Activated CD4-positive, alpha-beta memory T cell treated with anti-CD3 and anti-CD28 coated beads for 36 hours (primary cell): ENCODE data around the gene UGT2A1. TPM values are rescaled to one million over a fixed set of nuclear protein-coding genes. Genes with fewer than 3 reads are reported as not detected.
A peak's percentile ranks its signal among the peaks of the same experiment; 100 is the strongest.
"Not testable (repeated sequence)": the region's sequence is repeated elsewhere in the genome, so short reads cannot be mapped to it uniquely, and the experiment has no call there.

Experiments used
- CTCF ChIA-PET: fragments of 350-600 bp; sonication (Branson Sonifier 250); formaldehyde crosslinking; loops from one replicate; lab custom pipeline; 2021; ENCODE audit warnings: antibody characterized with exemption, inconsistent platforms; lab: Charles Lee
- POLR2A ChIA-PET: fragments of 350-600 bp; sonication (Branson Sonifier 250); formaldehyde crosslinking; loops from one replicate; lab custom pipeline; 2021; ENCODE audit warnings: antibody characterized with exemption; lab: Charles Lee
- DNase-seq: peaks from one replicate; pipeline ENCODE4 v3.0.0-alpha.2; 2020
- H3K27ac Mint-ChIP-seq: one replicate; pipeline ENCODE4 v1.8.0; 2021; ENCODE audit warnings: mixed read lengths
- H3K27me3 Mint-ChIP-seq: one replicate; pipeline ENCODE4 v1.8.0; 2021; ENCODE audit warnings: mixed read lengths
- H3K36me3 Mint-ChIP-seq: one replicate; pipeline ENCODE4 v1.8.0; 2021; ENCODE audit warnings: mixed read lengths
- H3K4me1 Mint-ChIP-seq: one replicate; pipeline ENCODE4 v1.8.0; 2021; ENCODE audit warnings: low read depth, mixed read lengths
- H3K4me3 Mint-ChIP-seq: one replicate; pipeline ENCODE4 v1.8.0; 2021; ENCODE audit warnings: mild to moderate bottlenecking, mixed read lengths
- H3K9me3 Mint-ChIP-seq: one replicate; pipeline ENCODE4 v1.8.0; 2021; ENCODE audit warnings: mixed read lengths
- intact Hi-C: fragments of 100-400 bp; cut with micrococcal nuclease; formaldehyde crosslinking; loops from one replicate; pipeline ENCODE4 v1.15.1; 2023
- total RNA-seq, 2 experiments: library from RNA; stranded (reverse); gene quantifications; one replicate each; pipeline ENCODE4 v1.2.3, GENCODE V29; 2021

UGT2A1 gene
- not detected for total RNA-seq

DNA sequence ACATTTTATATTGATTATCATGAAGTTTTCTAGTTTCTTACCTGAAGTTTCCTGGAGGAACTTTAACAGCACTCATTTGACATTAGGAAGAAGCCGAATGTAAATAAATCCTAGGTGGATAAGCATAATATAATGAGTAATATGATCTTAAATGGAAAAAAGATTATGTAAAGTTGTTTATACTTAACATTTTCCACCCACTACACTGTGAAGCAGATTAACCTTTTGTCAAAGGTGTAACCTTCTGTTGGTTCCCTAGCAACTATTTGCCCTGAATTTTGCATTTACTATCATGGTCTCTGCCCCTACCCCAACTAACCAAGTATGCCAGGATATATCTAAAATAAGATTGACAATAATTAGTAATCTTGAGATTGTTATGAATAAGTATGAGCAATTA is at the start of gene UGT2A1:
Gene UGT2A1, minus strand, starts transcription at position 101 of the 400 bp plus-strand sequence. CDS start 5,603 bp downstream, outside the sequence.
- Mint-ChIP-seq H3K9me3 (no peaks in the 10 kb centered on the region), H3K27me3 (no peaks in the 10 kb centered on the region), H3K27ac (no peak within 1 kb of the TSS), H3K36me3 (no peaks in the 10 kb centered on the region), H3K4me3 (no peak within 1 kb of the TSS), H3K4me1 (no peaks in the 10 kb centered on the region)
- no peak for DNase-seq
- intact Hi-C loops = no loop called here
- ChIA-PET CTCF (no interaction called here), POLR2A (no interaction called here)

DNA sequence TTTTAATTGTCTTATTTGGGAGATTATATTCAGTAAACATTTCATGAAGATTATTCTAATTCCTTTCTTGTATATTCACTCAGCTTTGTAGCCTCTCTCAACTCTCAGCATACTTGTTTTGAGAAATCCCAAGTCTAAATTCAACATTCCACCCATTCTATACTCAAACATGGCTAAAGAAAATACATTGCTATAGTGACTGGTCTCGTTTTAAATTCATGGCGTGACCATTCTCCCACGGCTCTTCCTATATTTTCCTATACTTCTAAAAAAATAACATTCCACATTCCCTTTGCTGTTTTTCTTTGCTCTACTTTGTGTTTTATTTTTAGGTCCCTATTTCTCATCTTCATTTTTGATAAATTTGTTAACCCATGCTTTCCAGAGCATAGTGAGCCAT is 49.2 kb upstream of the UGT2A1 start:
- DNase-seq = no peak
- intact Hi-C loops = no loop called here
- H3K27me3 Mint-ChIP-seq = no peaks in the 10 kb centered on the region
- CTCF ChIA-PET = no interaction called here
- no peaks in the 10 kb centered on the region for H3K36me3 Mint-ChIP-seq
- peaks cover 9% of the 10 kb centered on the region for H3K9me3 Mint-ChIP-seq
- H3K4me3 Mint-ChIP-seq = no peak overlapping the region
- H3K27ac Mint-ChIP-seq = no peak overlapping the region
- POLR2A ChIA-PET = no interaction called here
- H3K4me1 Mint-ChIP-seq = no peaks in the 10 kb centered on the region

DNA sequence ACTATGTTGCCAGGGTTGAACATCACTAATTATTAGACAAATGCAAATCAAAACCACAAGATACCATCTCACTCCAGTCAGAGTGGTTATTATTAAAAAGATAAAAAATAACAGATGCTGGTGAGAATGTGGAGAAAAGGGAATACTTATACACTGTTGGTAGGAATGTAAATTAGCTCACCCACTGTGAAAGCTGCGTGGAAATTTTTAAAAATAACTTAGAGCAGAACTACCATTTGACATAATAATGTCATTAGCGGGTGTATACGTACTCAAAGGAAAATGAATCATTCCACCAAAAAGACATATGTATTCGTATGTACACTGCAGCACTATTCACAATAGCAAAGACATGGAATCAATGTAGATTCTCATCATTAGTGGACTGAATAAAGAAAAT is 48.6 kb upstream of the UGT2A1 start:
- no peak overlapping the region for H3K27ac Mint-ChIP-seq
- no peak for DNase-seq
- CTCF ChIA-PET = no interaction called here
- POLR2A ChIA-PET = no interaction called here
- no peaks in the 10 kb centered on the region for H3K36me3 Mint-ChIP-seq
- H3K27me3 Mint-ChIP-seq = no peaks in the 10 kb centered on the region
- intact Hi-C loops = no loop called here
- H3K9me3 Mint-ChIP-seq = peaks cover 9% of the 10 kb centered on the region
- H3K4me1 Mint-ChIP-seq = no peaks in the 10 kb centered on the region
- no peak overlapping the region for H3K4me3 Mint-ChIP-seq

DNA sequence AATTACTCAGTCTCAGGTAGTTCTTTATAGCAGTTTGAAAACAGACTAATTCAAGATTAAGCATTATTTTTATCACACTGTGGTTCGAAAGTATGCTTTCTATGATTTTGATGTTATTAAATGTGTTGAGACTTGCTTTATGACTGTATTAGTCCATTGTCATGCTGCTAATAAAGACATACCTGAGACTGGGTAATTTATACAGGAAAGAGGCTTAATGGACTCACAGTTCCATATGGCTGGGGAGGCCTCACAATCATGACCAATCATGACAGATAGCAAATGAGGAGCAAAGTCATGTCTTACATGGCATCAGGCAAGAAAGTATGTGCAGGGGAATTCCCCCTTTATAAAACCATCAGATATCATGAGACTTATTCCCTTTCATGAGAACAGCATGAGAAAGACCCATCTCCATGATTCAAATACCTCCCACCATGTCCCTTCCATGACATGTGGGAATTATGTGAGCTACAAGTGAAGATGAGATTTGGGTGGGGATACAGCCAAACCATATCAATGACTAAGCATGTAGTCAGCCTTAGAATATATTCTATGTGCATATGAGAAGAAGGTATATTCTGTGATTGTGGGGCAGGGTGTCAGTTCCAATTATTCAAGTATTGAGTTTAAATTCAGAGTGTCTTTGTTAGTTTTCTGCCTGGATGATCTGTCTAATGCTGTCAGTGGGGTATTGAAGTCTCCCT is 44.6 kb upstream of the UGT2A1 start:
- no peaks in the 10 kb centered on the region for H3K27me3 Mint-ChIP-seq
- peaks cover 12% of the 10 kb centered on the region for H3K9me3 Mint-ChIP-seq
- no peak overlapping the region for H3K4me3 Mint-ChIP-seq
- no peaks in the 10 kb centered on the region for H3K4me1 Mint-ChIP-seq
- no peaks in the 10 kb centered on the region for H3K36me3 Mint-ChIP-seq
- no peak overlapping the region for H3K27ac Mint-ChIP-seq
- DNase-seq = no peak
- intact Hi-C loops = no loop called here
- POLR2A ChIA-PET = no interaction called here
- CTCF ChIA-PET = no interaction called here

DNA sequence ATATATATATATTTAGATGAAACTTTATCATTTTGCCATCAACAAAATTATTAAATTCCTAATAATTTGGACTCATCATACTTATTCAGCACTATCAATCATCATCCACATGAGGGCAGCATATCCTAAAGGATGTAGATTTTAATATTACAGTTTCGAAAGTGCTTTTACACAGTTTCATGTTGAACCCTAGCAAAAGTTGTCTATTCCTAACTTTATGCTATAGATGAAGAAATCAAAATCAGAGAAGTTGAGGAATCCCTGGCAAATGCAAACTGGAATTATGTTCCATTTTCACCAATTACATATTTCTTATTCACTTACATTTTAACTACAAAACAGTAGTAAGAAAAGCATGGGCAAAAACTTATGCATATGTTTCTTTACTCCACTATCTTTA is 36.6 kb upstream of the UGT2A1 start:
- no peak for DNase-seq
- Mint-ChIP-seq H3K4me3 (no peak overlapping the region), H3K27ac (no peak overlapping the region), H3K36me3 (no peaks in the 10 kb centered on the region), H3K4me1 (peaks cover 2% of the 10 kb centered on the region), H3K9me3 (peaks cover under 1% of the 10 kb centered on the region), H3K27me3 (no peaks in the 10 kb centered on the region)
- intact Hi-C loops = loop anchor here (1.0 to 2.0 kb wide), 5 partner anchors 134 to 869 kb away; no protein-coding TSS in a partner anchor
- POLR2A ChIA-PET = no interaction called here
- CTCF ChIA-PET = interaction anchor here (0.7 to 2.1 kb wide), 5 partner anchors 23 to 869 kb away, joined by 3 to 11 read pairs (median 5); no protein-coding TSS in a partner anchor

DNA sequence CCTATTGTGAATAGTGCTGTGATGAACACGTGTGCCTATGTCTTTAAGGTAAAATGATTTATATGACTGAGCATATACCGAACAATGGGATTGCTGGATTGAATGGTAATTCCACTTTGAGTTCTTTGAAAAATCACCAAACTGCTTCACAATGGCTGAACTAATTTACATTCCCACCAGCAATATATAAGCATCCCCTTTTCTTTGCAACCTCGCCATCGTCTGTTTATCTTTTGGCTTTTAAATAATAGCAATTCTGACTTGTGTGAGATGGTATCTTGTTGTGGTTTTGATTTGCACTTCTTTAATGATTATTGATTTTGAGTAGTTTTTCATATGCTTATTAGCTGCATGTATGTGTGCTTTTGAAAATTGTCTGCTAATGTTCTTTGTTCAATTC is 31.8 kb upstream of the UGT2A1 start:
- Mint-ChIP-seq H3K9me3 (no peaks in the 10 kb centered on the region), H3K27me3 (no peaks in the 10 kb centered on the region), H3K36me3 (no peaks in the 10 kb centered on the region), H3K4me3 (no peak overlapping the region), H3K4me1 (peaks cover 2% of the 10 kb centered on the region), H3K27ac (no peak overlapping the region)
- ChIA-PET POLR2A (no interaction called here), CTCF (interaction anchor here (1.2 kb wide), 1 partner anchor 139 kb away, joined by 3 read pairs; no protein-coding TSS in a partner anchor)
- DNase-seq = no peak
- intact Hi-C loops = no loop called here

DNA sequence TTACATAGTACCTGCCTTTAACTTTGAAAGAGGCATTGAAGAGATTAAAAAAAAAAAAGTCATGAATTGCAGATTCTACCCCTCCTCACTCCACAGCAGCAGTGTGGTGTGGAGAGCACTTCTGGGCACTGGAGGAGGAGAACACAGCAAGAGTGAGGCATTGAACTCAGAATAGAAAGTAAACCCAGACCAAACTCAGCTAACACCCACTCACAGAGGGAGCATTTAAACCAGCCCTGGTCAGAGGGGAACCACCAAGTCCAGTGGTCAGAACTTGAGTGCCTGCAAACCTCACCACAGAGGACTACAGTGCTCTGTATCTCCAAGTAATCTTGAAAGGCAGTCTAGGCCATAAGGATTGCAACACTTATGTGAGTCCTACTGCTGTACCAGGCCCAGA is 15.6 kb upstream of the UGT2A1 start:
- Mint-ChIP-seq H3K4me1 (peaks cover 2% of the 10 kb centered on the region), H3K27me3 (no peaks in the 10 kb centered on the region), H3K4me3 (no peak overlapping the region), H3K27ac (no peak overlapping the region), H3K36me3 (no peaks in the 10 kb centered on the region), H3K9me3 (no peaks in the 10 kb centered on the region)
- intact Hi-C loops = no loop called here
- no peak for DNase-seq
- ChIA-PET CTCF (no interaction called here), POLR2A (interaction anchor here (0.6 kb wide), 1 partner anchor 387 kb away, joined by 3 read pairs; no protein-coding TSS in a partner anchor)

DNA sequence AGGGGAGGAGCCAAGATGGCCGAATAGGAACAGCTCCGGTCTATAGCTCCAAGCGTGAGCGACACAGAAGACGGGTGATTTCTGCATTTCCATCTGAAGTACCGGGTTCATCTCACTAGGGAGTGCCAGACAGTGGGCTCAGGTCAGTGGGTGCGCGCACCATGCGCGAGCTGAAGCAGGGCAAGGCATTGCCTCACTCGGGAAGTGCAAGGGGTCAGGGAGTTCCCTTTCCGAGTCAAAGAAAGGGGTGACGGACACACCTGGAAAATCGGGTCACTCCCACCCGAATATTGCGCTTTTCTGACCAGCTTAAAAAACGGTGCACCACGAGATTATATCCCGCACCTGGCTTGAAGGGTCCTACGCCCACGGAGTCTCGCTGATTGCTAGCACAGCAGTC is 11.0 kb upstream of the UGT2A1 start:
- H3K27ac Mint-ChIP-seq, H3K4me1 Mint-ChIP-seq, POLR2A ChIA-PET, CTCF ChIA-PET, H3K36me3 Mint-ChIP-seq, H3K27me3 Mint-ChIP-seq, H3K4me3 Mint-ChIP-seq, intact Hi-C loops, DNase-seq: not testable (repeated sequence)
- H3K9me3 Mint-ChIP-seq = peaks cover 16% of the 10 kb centered on the region

DNA sequence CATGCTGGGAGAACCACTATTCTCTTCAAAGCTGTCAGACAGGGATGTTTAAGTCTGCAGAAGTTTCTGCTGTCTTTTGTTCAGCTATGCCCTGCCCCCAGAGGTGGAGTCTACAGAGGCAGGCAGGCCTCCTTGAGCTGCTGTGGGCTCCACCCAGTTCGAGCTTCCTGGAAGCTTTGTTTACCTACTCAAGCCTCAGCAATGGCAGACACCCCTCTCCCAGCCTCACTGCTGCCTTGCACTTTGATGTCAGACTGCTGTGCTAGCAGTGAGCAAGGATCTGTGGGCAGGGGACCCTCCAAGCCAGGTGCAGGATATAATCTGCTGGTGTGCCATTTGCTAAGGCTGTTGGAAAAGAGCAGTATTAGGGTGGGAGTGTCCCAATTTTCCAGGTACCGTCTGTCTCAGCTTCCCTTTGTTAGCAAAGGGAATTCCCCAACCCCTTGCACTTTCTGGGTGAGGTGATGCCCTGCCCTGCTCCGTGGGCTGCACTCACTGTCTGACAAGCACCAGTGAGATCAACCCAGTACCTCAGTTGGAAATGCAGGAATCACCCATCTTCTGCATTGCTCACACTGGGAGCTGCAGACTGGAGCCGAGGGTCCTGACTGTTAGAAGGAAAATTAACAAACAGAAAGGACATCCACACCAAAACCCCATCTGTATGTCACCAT is 8.2 kb upstream of the UGT2A1 start:
- intact Hi-C loops, H3K4me3 Mint-ChIP-seq, H3K27ac Mint-ChIP-seq, H3K27me3 Mint-ChIP-seq, H3K4me1 Mint-ChIP-seq, POLR2A ChIA-PET, CTCF ChIA-PET, H3K36me3 Mint-ChIP-seq: not testable (repeated sequence)
- H3K9me3 Mint-ChIP-seq = peaks cover 16% of the 10 kb centered on the region
- DNase-seq = peak; percentile 40

DNA sequence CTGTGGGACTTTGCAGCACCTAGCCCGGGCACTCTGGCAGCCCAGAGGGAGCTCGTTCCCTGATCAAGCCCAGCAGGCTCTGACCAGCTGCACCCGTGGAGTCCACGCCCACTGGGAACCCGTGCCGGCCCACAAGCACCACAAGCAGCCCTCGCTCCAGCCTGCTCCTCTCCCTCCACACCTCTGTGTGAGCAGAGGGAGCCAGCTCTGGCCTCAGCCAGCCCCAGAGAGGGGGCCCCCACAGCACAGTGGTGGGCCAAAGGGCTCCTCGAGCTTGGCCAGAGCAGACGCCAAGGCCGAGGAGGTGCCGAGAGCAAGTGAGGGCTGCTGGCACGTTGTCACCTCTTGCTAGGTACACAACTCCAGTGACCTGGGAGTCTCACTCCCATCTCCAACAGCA is 5.1 kb upstream of the UGT2A1 start:
- POLR2A ChIA-PET = no interaction called here
- Mint-ChIP-seq H3K9me3 (peaks cover 13% of the 10 kb centered on the region), H3K27me3 (no peaks in the 10 kb centered on the region), H3K27ac (no peak overlapping the region), H3K36me3 (no peaks in the 10 kb centered on the region), H3K4me1 (peaks cover 9% of the 10 kb centered on the region), H3K4me3 (no peak overlapping the region)
- CTCF ChIA-PET = no interaction called here
- intact Hi-C loops = no loop called here
- DNase-seq = no peak

DNA sequence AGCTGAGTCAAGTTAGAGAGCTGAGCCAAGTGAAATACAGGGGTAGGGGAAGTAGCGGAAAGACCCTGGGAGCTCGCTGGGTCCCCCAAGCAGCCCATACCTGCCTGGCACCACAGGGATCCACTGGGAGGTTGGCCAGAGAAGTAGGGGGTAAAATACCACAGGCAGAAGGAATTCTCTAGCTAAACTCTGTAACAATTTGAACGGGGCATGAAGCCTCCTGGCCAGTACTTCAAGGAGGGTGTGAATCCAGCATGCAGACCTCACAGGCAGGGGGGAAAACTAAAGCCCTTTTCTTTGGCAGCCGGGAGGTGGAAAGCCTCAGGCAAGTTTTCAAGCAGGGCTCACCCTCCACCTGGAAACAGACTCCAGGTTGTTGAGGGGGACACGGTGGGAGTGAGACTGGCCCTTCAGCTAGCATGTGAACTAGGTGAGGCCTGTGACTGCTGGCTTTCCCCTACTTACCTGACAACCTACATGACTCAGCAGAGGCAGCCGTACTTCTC is 3.7 kb upstream of the UGT2A1 start:
- H3K4me3 Mint-ChIP-seq = no peak overlapping the region
- peaks cover 8% of the 10 kb centered on the region for H3K4me1 Mint-ChIP-seq
- H3K9me3 Mint-ChIP-seq = no peaks in the 10 kb centered on the region
- no peak for DNase-seq
- intact Hi-C loops = no loop called here
- no peaks in the 10 kb centered on the region for H3K27me3 Mint-ChIP-seq
- H3K36me3 Mint-ChIP-seq = no peaks in the 10 kb centered on the region
- ChIA-PET POLR2A (no interaction called here), CTCF (interaction anchor here (0.6 kb wide), 1 partner anchor 1433 kb away, joined by 3 read pairs; no protein-coding TSS in a partner anchor)
- H3K27ac Mint-ChIP-seq = no peak overlapping the region

DNA sequence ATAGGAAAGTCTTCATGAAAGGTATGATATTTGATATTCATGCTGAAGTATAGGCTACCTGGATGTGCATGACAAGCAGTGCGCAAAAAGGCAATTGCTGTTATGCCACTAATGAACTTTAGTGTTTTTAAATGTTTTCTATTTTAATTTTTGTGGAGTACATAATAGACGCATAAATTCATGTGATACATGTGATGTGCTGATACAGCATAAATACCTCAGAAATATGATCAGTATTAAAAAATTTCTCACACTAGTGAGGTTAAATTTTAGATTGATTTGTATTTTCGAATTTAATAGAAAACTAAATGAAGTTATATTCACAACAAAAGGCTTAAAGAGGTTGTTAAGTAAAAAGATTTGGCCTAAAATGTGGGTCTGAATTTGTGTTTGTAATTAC is 2.2 kb downstream of the UGT2A1 start:
- intact Hi-C loops = no loop called here
- H3K27me3 Mint-ChIP-seq = no peaks in the 10 kb centered on the region
- DNase-seq = no peak

More for the DNA sequence above, 2.2 kb downstream of the UGT2A1 start:
- H3K27ac Mint-ChIP-seq = no peak overlapping the region
- H3K4me3 Mint-ChIP-seq = no peak overlapping the region
- no peaks in the 10 kb centered on the region for H3K36me3 Mint-ChIP-seq
- H3K9me3 Mint-ChIP-seq = no peaks in the 10 kb centered on the region
- ChIA-PET POLR2A (no interaction called here), CTCF (no interaction called here)
- H3K4me1 Mint-ChIP-seq = no peaks in the 10 kb centered on the region
